ENCODE data around the gene AADAC.
"Not testable (repeated sequence)": the region's sequence is repeated elsewhere in the genome, so short reads cannot be mapped to it uniquely, and the experiment has no call there.

The AADAC gene

DNA sequence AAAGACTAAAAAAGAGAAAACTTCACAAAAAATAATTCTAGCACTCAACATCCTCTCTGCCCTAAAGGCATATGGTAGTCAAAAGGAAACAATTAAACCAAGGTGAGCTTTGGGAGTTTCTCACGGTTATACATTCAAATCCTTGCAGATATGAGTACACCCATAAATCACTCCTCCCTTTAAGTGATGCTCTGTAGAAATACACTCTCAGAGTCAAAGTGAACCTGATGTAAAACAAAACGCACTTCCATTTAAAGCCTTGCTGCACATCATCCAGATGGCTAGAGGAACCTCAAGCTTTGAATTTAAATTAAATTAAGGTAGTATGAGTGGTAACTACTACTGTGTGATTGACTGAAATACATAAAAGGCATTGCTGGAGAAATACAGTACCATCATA lies 36.0 kb upstream of the AADAC start:
- no peak overlapping the region for H3K4me3 ChIP-seq (replicated peaks; ENCODE audit: insufficient read depth, low read length)
- H3K27ac ChIP-seq (replicated peaks) = no peak overlapping the region
- H3K27me3 ChIP-seq (ENCODE audit: insufficient read depth, poor library complexity, severe bottlenecking) = no peaks in the 10 kb centered on the region
- TF ChIP-seq, protein P1, sequence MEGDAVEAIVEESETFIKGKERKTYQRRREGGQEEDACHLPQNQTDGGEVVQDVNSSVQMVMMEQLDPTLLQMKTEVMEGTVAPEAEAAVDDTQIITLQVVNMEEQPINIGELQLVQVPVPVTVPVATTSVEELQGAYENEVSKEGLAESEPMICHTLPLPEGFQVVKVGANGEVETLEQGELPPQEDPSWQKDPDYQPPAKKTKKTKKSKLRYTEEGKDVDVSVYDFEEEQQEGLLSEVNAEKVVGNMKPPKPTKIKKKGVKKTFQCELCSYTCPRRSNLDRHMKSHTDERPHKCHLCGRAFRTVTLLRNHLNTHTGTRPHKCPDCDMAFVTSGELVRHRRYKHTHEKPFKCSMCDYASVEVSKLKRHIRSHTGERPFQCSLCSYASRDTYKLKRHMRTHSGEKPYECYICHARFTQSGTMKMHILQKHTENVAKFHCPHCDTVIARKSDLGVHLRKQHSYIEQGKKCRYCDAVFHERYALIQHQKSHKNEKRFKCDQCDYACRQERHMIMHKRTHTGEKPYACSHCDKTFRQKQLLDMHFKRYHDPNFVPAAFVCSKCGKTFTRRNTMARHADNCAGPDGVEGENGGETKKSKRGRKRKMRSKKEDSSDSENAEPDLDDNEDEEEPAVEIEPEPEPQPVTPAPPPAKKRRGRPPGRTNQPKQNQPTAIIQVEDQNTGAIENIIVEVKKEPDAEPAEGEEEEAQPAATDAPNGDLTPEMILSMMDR (IDR thresholded peaks at IDR 0.05; ENCODE audit: insufficient read depth, low read length) = no peak
- TF ChIP-seq POLR2AphosphoS5 (IDR thresholded peaks at IDR 0.05; ENCODE audit: low read depth) = no peak
- TF ChIP-seq, protein P2, sequence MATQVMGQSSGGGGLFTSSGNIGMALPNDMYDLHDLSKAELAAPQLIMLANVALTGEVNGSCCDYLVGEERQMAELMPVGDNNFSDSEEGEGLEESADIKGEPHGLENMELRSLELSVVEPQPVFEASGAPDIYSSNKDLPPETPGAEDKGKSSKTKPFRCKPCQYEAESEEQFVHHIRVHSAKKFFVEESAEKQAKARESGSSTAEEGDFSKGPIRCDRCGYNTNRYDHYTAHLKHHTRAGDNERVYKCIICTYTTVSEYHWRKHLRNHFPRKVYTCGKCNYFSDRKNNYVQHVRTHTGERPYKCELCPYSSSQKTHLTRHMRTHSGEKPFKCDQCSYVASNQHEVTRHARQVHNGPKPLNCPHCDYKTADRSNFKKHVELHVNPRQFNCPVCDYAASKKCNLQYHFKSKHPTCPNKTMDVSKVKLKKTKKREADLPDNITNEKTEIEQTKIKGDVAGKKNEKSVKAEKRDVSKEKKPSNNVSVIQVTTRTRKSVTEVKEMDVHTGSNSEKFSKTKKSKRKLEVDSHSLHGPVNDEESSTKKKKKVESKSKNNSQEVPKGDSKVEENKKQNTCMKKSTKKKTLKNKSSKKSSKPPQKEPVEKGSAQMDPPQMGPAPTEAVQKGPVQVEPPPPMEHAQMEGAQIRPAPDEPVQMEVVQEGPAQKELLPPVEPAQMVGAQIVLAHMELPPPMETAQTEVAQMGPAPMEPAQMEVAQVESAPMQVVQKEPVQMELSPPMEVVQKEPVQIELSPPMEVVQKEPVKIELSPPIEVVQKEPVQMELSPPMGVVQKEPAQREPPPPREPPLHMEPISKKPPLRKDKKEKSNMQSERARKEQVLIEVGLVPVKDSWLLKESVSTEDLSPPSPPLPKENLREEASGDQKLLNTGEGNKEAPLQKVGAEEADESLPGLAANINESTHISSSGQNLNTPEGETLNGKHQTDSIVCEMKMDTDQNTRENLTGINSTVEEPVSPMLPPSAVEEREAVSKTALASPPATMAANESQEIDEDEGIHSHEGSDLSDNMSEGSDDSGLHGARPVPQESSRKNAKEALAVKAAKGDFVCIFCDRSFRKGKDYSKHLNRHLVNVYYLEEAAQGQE (IDR thresholded peaks at IDR 0.05; ENCODE audit: insufficient replicate concordance, low read depth) = no peak
- TF ChIP-seq GABPA (IDR thresholded peaks at IDR 0.05; ENCODE audit: low read depth) = no peak
- no peak for TF ChIP-seq SPI1 (IDR thresholded peaks at IDR 0.05; ENCODE audit: borderline replicate concordance, low read depth)
- DNase-seq (ENCODE audit: low read depth in 1 of 2, low spot score in 1 of 2) = no peak

DNA sequence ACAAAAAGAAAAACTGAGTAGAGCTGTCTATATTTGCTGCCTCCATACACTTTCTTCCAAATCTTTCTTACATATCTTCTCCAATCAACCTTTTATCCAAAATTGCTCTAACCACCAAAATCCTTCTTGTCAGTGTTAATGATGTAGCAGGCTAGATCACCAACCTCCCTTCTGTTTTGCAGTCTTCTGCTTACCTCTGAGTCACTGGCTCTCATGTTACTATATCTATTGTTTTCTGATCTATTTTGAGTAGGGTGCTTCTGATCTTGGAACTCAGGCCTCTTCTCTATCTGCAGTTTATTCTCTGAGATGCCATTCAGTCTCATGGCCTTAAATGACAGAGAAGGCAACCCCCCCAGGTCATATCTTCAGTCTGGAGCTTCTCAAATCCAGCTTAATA lies 26.3 kb upstream of the AADAC start:
- DNase-seq (ENCODE audit: low read depth in 1 of 2, low spot score in 1 of 2) = no peak
- Histone ChIP-seq H3K4me3 (replicated peaks; ENCODE audit: insufficient read depth, low read length) (no peak overlapping the region), H3K27ac (replicated peaks) (no peak overlapping the region), H3K27me3 (ENCODE audit: insufficient read depth, poor library complexity, severe bottlenecking) (no peaks in the 10 kb centered on the region)
- TF ChIP-seq, protein P2 (IDR thresholded peaks at IDR 0.05; ENCODE audit: insufficient replicate concordance, low read depth) = no peak
- TF ChIP-seq, protein P1 (IDR thresholded peaks at IDR 0.05; ENCODE audit: insufficient read depth, low read length) = no peak
- no peak for TF ChIP-seq POLR2AphosphoS5 (IDR thresholded peaks at IDR 0.05; ENCODE audit: low read depth)
- TF ChIP-seq SPI1 (IDR thresholded peaks at IDR 0.05; ENCODE audit: borderline replicate concordance, low read depth) = no peak
- TF ChIP-seq GABPA (IDR thresholded peaks at IDR 0.05; ENCODE audit: low read depth) = no peak

DNA sequence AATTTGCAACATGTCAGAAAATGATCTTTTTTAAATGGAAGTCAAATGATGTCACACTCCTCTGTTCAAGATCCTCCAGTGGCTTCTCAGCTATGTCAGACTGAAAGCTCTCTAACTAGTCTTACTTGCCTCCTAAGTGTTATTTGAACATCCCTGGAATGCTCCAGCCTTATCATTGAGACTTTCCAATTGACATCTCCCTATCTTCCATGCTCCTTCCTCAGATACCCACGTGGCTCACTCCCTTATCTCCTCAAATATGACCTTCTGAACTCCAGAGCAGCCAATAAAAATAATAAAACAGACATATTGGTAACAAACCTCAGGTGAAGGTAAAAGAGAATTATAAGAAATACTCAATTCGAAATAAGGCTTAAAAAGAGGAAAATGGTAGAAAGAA lies 25.5 kb upstream of the AADAC start:
- Histone ChIP-seq H3K4me3 (replicated peaks; ENCODE audit: insufficient read depth, low read length) (no peak overlapping the region), H3K27ac (replicated peaks) (no peak overlapping the region), H3K27me3 (ENCODE audit: insufficient read depth, poor library complexity, severe bottlenecking) (no peaks in the 10 kb centered on the region)
- TF ChIP-seq, protein P1 (IDR thresholded peaks at IDR 0.05; ENCODE audit: insufficient read depth, low read length) = no peak
- no peak for DNase-seq (ENCODE audit: low read depth in 1 of 2, low spot score in 1 of 2)

DNA sequence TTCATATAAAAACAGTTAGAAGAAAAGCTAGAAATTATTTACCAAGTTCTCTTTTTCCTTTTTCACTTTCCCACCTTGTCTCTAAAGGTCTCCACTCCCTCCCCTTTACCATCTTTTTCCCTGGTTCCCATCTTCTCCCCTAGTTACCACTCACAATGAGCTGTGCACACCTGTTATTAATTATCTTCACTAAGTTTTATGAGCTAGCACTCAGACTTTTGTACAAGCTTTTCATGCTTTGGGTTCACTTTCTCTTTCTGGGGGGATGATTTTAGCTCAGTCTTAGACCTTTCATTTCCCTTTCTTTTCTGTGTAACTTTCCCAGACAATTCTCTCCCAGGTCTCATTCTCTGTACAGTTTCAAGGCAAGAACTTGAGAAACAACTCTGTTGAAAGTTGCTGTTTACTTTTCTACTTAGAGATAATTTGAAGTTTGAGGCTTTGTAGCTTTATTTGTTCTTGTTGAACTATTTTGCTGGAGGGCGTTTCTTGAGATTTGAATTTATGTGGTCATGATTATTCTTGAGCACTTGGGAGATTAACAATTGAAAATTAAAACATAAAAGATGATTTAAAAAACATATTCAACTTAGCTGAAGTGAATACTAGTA lies 24.0 kb upstream of the AADAC start:
- no peak for TF ChIP-seq POLR2AphosphoS5 (IDR thresholded peaks at IDR 0.05; ENCODE audit: low read depth)
- no peak for TF ChIP-seq GABPA (IDR thresholded peaks at IDR 0.05; ENCODE audit: low read depth)
- TF ChIP-seq, protein P1 (IDR thresholded peaks at IDR 0.05; ENCODE audit: insufficient read depth, low read length) = no peak
- TF ChIP-seq, protein P2 (IDR thresholded peaks at IDR 0.05; ENCODE audit: insufficient replicate concordance, low read depth) = no peak
- TF ChIP-seq SPI1 (IDR thresholded peaks at IDR 0.05; ENCODE audit: borderline replicate concordance, low read depth) = no peak
- DNase-seq (ENCODE audit: low read depth in 1 of 2, low spot score in 1 of 2) = no peak
- Histone ChIP-seq H3K27ac (replicated peaks) (no peak overlapping the region), H3K27me3 (ENCODE audit: insufficient read depth, poor library complexity, severe bottlenecking) (no peaks in the 10 kb centered on the region), H3K4me3 (replicated peaks; ENCODE audit: insufficient read depth, low read length) (no peak overlapping the region)

DNA sequence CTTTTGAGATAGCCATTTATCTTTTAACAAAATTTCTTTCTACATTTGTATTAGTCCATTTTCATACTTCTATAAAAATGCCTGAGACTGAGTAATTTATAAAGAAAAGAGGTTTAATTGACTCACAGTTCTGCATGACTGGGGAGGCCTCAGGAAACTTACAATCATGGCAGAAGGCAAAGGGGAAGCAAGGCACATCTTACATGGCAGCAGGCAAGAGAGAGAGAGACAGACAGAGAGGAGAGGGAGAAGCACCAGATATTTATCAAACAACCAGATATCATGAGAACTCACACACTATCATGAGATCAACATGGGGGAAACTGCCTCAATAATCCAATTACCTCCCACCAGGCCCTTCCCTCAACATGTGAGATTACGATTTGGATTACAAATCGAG lies 23.2 kb upstream of the AADAC start:
- not testable (repeated sequence) for DNase-seq (ENCODE audit: low read depth in 1 of 2, low spot score in 1 of 2)

More for the DNA sequence above, 23.2 kb upstream of the AADAC start:
- H3K27me3 ChIP-seq (ENCODE audit: insufficient read depth, poor library complexity, severe bottlenecking); H3K27ac ChIP-seq (replicated peaks); H3K4me3 ChIP-seq (replicated peaks; ENCODE audit: insufficient read depth, low read length): not testable (repeated sequence)

Data from HL-60 (cell line).